GM21526 (cell line): Measurements from ENCODE around the gene HS6ST1.

Experiments used
- ATAC-seq: cut with Tn5 transposase; IDR thresholded peaks from one replicate; pipeline ENCODE4 v1.9.1; 2021; ENCODE audit warnings: moderate library complexity; ENCODE audit not compliant: unreplicated experiment, low FRiP score

Gene HS6ST1

DNA sequence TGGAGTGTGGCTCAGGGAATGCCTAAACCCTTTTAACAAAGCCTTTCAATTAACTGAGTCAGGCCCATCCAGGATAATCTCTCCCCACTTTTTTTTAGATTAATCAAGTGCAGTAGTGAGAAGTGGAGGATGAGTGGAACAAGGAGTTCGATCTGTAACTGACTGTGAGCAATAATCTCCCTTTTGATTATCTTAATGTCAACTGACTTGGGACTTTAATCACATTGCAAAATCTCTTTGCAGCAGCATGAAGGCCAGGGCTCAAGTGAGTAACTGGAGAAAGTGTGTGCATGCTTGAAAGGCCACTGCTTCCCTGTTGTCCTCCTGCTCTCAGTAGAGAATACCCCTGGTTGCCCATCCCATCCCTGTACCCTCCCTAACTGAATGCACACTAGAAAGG lies 32.1 kb upstream of the HS6ST1 start:
- ATAC-seq: no peak

- no peak for ATAC-seq
Observed at GRCh38 chr2:128348701-128349100, 30.0 kb upstream of the HS6ST1 start.

DNA sequence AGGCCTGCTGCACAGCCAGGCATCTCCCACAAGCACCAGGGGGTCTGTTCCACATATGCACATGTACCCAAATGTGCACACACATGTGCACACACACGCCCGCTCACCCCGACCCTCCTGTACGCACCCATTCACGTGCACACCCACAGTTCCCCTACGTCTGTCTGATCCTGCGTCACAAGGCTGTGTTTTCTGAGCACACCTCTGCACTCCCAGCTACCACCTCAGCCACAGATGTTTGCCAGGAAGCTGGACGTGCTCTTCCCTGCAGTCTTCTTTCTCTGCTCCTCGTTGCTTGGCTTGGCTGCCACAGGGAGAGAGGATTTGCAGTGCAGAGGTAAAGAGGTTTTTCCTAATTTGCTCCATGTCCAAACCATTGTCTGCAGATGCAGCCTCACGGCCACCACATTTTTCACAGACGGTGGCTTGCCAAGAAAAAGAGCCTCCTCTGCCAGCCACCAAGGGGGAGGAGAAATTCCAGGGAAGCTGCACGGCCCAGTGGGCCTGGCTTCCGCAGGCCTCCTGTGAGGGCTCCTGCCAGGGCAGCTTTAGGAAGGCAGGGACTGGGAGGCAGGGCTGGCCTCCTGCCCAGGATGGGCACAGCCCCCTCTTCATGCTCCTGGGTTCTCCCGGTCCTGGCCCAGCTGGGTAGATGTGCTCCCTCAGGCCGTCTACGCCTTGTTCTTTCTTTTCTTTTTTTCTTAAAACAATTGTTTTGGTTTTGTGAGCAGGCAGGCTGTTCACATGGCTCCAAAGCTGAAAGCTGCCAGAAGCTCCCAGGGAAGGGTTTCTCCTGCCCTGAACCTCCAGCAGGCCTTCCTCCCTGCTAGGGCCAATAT lies 29.3 kb upstream of the HS6ST1 start:
- no peak for ATAC-seq

DNA sequence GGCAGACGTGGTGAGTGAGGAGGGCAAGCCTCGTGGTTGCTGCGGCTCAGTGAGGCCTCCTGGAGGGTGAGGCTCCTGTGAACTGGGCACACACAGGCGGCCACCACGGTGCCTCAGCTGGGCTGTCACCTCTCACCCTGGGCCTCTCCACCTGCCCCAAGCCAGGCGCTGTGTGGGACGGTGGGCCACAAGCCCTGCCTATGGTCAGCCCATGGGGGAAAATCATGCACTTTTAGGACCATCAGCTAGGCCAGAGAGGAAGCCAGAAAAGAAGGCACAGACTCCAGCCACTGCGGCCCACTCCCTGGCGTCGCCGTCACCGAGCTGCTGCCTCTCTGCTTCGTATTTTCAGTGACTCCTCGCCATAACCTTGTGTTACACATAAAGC lies 28.5 kb upstream of the HS6ST1 start:
- ATAC-seq: no peak

- ATAC-seq: no peak
Observed at GRCh38 chr2:128346291-128347170, 27.9 kb upstream of the HS6ST1 start.

DNA sequence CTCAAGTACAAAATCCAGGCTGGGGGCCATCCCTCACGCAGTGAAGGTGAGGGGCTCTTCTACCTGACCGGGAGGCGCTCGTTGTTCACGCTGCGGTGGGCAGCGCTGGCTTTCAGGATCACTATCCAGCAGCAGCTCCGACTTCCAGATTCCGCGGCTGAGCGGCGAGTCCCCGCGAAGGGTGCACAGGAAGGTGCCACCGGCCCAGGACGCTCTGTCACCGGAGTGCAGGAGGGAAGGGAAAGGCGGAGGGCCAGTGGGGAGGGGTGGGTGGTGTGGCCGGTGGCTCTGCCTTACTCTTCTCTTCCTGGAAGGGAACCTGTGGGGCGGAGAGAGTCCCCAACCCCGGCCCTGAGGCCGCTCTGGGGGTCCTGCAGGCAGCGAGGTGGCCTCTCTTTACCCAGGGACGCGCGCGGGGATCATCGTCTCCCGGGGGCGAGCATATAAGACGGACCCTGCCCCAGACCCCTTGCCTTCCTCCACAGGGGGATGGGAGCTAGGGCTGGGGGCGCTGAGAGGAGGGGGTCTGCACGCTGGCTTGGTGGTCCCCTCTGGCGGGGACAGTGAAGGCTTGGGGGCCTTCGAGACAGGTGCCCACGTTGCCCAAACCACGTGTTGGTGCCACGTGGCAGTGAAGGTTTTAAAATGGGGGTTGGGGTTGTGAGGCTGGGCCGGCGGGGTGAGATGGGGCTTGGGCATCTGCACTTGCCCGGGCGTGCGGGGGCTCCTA lies 26.9 kb upstream of the HS6ST1 start:
- ATAC-seq: no peak

DNA sequence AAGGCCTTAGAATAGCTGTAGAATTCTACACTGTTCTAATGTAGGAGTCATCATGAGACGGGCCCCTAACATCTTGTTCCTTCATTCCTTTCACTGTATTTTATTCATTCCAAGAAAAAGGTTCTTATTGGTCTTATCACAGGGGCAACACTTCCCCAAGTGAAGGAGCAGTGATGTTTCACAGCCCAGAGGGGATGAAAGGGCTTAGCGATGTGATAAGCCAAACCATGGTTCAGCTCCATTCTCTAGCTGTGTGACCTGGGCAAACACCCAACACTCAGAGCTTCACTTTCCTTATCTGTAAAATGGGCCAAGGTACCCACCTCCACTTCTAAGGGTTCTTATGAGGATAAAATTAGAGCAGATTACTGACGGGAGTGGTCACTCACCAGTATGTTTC lies 25.4 kb upstream of the HS6ST1 start:
- no peak for ATAC-seq

GRCh38 chr2:128343459-128343858 lies 24.8 kb upstream of the HS6ST1 start:
- no peak for ATAC-seq

GRCh38 chr2:128342550-128342949 lies 23.9 kb upstream of the HS6ST1 start:
- ATAC-seq: no peak

DNA sequence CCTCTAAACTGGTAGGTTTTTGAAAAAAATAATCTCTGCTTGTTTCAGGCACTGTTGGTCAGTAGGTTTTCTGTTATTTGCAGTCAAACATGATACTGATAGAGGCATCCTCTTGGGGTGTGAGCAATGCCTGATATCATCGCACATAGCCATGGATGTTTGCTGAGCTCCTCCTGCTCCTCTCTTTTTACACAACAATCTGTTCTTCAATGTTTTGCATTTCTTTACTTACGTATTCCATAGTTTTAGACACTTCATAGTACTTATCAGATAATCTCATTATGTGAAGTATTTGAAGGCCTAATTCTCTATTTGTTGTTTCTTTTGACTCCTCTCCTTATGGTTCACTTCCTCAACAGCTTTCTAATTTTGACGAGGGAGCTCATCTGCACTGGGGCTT lies 23.0 kb upstream of the HS6ST1 start:
- no peak for ATAC-seq

DNA sequence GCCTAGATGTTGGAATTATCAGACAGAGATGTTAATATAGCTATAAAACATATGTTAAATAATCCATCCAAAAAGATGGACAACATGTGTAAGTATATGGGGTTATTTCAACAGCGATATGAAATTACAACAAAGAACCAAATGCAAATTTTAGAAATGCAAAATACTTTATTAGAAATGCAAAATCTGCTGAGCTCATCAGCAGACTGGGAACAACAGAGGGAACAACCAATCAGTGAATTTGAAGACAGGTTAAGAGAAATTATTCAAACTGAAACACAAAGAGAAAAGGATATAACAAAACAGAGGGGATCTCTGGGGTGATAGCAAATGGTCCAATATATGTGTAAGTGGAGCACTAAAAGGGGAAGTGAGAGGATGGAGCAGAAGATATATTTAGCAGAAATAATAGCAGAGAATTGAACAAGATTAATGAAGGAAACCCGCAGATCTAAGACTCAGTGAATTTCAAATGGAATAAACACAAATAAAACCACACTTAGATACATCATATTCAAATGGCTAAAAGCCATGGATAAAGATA lies 13.5 kb upstream of the HS6ST1 start:
- no peak for ATAC-seq

- ATAC-seq: no peak
Observed at GRCh38 chr2:128330583-128330982, 11.9 kb upstream of the HS6ST1 start.

DNA sequence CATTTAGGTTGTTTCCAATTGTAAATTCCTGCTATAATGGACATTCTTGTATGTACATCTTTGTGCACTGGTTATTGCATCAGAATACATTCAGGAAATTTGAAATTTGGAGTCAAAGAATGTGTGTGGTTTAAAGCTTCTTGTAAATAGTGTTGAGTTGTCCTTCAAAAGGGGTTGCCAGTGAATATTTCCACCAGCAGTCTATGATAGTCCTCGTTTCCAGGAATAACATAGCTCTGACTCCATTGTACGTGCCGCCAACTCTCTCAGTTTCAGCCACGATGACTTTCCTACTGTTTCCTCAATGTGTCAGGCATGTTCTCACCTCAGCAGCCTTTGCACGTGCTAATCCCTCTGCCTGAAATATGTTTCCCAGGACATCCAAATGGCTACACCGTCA lies 10.9 kb upstream of the HS6ST1 start:
- no peak for ATAC-seq

GRCh38 chr2:128327180-128327964 lies 8.7 kb upstream of the HS6ST1 start:
- no peak for ATAC-seq

DNA sequence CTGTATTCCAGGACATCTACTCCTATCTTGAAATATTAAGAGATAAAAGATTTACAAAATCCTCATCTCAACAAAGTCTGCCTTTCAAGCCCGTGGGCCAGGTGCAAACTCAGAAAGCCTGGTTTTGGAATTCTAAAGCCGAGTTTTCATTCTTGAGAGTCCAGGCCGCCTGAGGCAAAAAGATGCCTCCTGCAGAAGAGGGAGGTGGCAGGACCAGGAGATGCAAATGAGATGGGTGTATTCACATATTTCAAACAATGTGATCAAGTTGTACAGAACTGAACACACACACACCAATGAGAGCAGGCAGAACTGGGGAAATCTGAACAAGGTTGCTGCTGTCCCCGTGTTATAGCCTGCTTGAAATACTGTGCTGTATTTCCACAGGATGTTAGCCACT lies 7.7 kb upstream of the HS6ST1 start:
- no peak for ATAC-seq

DNA sequence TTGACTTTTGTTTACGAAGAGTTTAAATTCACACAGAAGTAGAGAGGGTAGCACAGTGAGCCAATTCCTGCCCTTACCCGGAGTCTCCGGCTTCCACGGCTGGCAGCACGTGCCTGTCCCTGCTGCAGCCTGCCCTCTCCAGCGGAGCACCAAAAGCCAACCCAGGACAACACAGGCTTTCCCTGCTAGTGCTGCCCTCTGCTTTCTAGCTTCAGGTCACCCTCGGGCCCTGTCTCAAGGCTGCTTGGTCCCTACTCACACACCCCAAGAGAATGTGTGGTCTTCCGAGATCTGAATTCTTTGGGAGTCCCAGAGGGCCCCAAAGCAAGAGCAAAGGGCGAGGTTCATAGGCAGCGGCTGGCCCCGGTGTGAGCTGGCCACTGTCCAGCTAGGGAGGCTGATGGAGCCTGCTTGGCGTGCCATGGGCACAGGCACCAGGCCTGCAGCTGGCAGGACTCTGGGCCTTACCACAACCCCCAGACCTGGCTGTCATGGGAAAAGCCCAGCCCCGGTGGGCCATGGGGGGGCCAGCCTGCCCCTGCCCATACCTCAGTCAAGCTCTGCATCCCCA lies 7.0 kb upstream of the HS6ST1 start:
- ATAC-seq: no peak

DNA sequence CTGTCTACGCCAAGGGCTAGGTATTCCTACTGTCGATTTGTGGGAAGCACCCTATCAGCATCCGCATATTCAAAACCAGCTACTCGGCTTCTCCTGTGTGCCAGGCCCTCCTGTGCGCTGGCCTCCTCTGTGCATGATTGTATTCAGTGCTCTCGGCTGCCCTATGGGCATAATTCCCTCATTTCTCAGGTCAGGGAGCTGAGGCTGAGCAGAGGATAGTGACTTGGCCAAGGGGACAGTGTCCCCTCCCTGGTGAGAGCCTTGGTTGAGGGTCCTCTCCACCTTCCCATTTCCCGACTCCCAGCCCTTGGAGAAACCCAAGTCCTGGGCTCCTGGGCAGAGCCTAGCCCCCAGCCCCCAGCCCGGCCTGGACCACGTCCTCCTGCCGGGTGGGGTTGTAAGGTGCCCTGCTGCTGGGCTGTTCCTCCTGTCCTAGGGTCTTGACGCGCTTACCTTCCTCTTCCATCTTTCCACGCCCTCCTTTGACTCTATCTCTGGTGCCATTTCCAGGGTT lies 6.3 kb upstream of the HS6ST1 start:
- ATAC-seq: no peak

DNA sequence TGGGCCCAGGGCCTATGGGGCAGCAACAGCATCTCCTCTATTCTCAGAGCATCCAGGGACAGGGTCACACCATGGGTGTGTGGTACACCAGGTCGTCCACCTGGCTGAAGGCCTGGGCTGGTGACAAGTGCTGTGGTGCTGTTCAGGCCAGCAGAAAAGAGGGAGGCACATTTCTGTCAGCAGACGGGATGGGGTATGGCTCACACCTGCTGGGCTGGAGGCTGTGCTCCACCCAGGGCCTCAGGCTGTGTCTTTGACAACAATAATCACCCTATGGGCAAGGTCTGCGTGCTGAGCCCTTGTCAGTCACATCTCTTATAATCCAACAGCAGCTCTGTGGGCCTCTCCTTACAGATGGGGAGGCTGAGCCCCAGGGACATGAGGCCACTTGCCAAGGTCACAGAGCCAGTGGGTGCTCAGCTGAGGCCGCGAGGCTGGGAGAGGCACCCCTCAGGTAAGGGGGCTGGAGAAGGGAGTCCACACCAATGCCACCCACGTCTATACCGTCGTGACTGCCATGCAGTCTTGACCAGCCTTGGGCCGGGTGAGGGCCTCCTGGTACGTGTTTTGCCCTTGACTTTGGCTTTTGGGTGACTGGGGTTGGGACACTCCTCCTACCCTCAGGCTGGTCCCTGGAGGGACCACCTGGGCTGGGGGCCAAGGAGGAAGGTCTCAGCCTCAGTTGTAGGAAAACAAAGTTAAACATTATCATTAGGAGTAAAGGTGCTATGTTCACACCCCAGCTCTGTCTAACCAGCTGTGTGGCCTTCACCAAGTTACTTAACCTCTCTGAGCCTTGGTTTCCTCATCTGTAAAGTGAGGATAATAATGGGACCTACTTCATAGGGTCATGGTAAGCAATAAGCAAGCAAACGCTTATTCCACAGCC lies 5.6 kb upstream of the HS6ST1 start:
- ATAC-seq: no peak

DNA sequence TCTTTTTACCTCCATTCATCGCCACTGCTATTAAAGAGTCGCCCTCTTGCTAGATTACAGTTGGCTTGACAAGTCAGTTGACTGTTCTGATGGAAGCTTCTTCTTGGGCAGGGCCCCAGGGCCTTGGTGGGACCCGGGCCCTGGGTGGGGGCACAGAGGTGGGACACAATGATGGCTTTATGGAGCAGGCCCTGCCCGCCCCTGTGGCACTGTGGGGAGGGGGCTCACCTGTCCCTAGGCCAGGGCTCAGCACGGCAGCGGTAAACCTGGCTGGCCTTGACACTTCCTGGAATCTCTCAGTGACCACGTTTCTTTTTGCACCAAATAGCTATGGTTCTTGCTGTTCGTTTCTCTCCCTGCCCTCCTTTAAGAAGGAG lies 4.9 kb upstream of the HS6ST1 start:
- ATAC-seq: no peak
